Activated CD8-positive, alpha-beta T cell treated with anti-CD3 and anti-CD28 coated beads for 36 hours (primary cell): ENCODE measurements around the gene KIAA2012. TPM values are rescaled to one million over a fixed set of nuclear protein-coding genes. Genes with fewer than 3 reads are reported as not detected.

Source experiments
- ATAC-seq: fragments of 200-7000 bp; cut with Tn5 transposase; one replicate; pipeline ENCODE4 v1.10.0; 2021; ENCODE audit warnings: mild to moderate bottlenecking, moderate library complexity
- CTCF ChIA-PET: fragments of 350-600 bp; sonication (Branson Sonifier 250); formaldehyde crosslinking; loops from one replicate; lab custom pipeline; 2021; ENCODE audit warnings: antibody characterized with exemption; lab: Charles Lee
- POLR2A ChIA-PET: fragments of 350-600 bp; sonication (Branson Sonifier 250); formaldehyde crosslinking; loops from one replicate; lab custom pipeline; 2021; ENCODE audit warnings: antibody characterized with exemption; lab: Charles Lee
- DNase-seq: peaks from one replicate; pipeline ENCODE4 v3.0.0-alpha.2; 2020
- H3K27ac Mint-ChIP-seq: one replicate; pipeline ENCODE4 v1.8.0; 2021; ENCODE audit warnings: mild to moderate bottlenecking, mixed read lengths
- H3K27me3 Mint-ChIP-seq: one replicate; pipeline ENCODE4 v1.8.0; 2021; ENCODE audit warnings: mixed read lengths
- H3K36me3 Mint-ChIP-seq: one replicate; pipeline ENCODE4 v1.8.0; 2021; ENCODE audit warnings: low read depth, mixed read lengths
- H3K4me1 Mint-ChIP-seq: one replicate; pipeline ENCODE4 v1.8.0; 2021; ENCODE audit warnings: low read depth, mixed read lengths
- H3K4me3 Mint-ChIP-seq: one replicate; pipeline ENCODE4 v1.8.0; 2021; ENCODE audit warnings: mild to moderate bottlenecking, moderate library complexity, mixed read lengths
- H3K9me3 Mint-ChIP-seq: one replicate; pipeline ENCODE4 v1.8.0; 2021; ENCODE audit warnings: mixed read lengths
- CTCF ChIP-seq: fragments of 200-600 bp; IDR thresholded peaks from one replicate; pipeline ENCODE4 v1.8.0; 2022; ENCODE audit warnings: antibody characterized with exemption, mild to moderate bottlenecking
- intact Hi-C: fragments of 100-400 bp; cut with micrococcal nuclease; formaldehyde crosslinking; loops from one replicate; pipeline ENCODE4 v1.10.0; 2022
- total RNA-seq, 2 experiments: library from RNA; stranded (reverse); gene quantifications; one replicate each; pipeline ENCODE4 v1.2.3, GENCODE V29; 2021

Gene KIAA2012
- total RNA-seq, 2 experiments from 2014 or later: not detected

DNA sequence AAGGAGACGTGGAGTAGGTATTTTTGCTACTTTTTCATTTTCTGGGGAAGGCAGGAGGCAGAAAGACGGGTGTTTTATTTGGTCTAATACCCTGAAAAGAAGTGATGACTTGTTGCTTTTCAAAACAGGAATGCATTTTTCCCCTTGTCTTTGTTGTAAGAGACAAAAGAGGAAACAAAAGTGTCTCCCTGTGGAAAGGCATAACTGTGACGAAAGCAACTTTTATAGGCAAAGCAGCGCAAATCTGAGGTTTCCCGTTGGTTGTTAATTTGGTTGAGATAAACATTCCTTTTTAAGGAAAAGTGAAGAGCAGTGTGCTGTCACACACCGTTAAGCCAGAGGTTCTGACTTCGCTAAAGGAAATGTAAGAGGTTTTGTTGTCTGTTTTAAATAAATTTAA, 36.0 kb upstream of the KIAA2012 start:
- Mint-ChIP-seq H3K36me3 (no peaks in the 10 kb centered on the region), H3K27ac (no peak overlapping the region), H3K4me3 (no peak overlapping the region), H3K4me1 (peaks cover 4% of the 10 kb centered on the region), H3K27me3 (peaks cover 38% of the 10 kb centered on the region), H3K9me3 (no peaks in the 10 kb centered on the region)
- DNase-seq: no peak
- no peak for ATAC-seq
- CTCF ChIA-PET: no interaction called here
- POLR2A ChIA-PET: no interaction called here
- no peak for TF ChIP-seq CTCF
- intact Hi-C loops: no loop called here

DNA sequence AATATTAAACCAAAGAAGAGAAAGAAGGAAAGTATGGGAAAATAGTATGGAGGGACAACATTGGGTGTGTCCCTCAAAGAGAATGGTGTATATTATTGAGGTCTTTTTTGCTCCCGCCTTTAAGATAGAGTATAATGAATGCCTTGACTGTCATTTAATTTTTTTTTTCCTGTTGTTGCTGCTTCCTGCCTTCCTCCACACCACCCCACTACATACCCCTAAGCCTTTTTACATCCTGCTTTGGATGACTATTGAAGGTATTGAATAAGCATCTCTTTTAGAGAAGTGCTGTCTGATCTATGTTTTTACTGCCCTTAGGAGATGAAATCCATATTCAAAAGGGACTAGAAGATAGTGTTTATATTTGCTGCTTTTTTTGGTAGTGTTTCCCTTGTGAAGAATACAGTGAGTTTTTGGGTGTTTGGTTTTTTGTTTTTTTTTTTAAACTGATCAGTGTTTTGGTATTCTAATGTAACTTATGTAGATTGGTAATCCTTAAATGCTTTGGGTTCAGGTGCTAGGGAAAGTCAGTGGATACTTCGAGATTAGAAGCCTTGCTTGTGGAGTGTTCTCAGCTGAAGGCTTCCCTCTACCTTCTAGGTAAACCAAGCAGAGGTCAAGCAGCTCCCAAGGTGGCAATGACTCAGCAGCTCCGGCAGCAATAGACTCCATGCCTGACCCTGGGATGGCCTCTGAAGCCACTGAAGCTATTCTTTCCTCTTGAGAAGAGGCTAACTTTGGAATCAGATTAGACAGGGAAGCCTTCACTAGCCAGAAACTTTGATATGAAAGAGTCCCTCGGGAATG, 34.4 kb upstream of the KIAA2012 start:
- Mint-ChIP-seq H3K4me1 (no peaks in the 10 kb centered on the region), H3K9me3 (no peaks in the 10 kb centered on the region), H3K27ac (no peak overlapping the region), H3K4me3 (no peak overlapping the region), H3K36me3 (no peaks in the 10 kb centered on the region), H3K27me3 (peaks cover 38% of the 10 kb centered on the region)
- ATAC-seq (no peak), DNase-seq (no peak)
- ChIA-PET POLR2A (no interaction called here), CTCF (no interaction called here)
- TF ChIP-seq CTCF: no peak
- intact Hi-C loops: no loop called here

- H3K27ac Mint-ChIP-seq: no peak overlapping the region
- DNase-seq (no peak), ATAC-seq (no peak)
- ChIA-PET CTCF (no interaction called here), POLR2A (no interaction called here)
- no peak overlapping the region for H3K4me3 Mint-ChIP-seq
- no peaks in the 10 kb centered on the region for H3K36me3 Mint-ChIP-seq
- intact Hi-C loops: no loop called here
- H3K4me1 Mint-ChIP-seq: no peaks in the 10 kb centered on the region
- no peaks in the 10 kb centered on the region for H3K9me3 Mint-ChIP-seq
- peaks cover 43% of the 10 kb centered on the region for H3K27me3 Mint-ChIP-seq
- TF ChIP-seq CTCF: no peak
Observed at GRCh38 chr2:202039278-202040078, 33.6 kb upstream of the KIAA2012 start.

GRCh38 chr2:202040079-202040844, 32.8 kb upstream of the KIAA2012 start:
- DNase-seq (no peak), ATAC-seq (no peak)
- CTCF ChIA-PET: interaction anchor here (2.3 kb wide), 1 partner anchor 180 kb away, joined by 12 read pairs; no protein-coding TSS in a partner anchor
- H3K27ac Mint-ChIP-seq: no peak overlapping the region
- no peak overlapping the region for H3K4me3 Mint-ChIP-seq
- peaks cover 45% of the 10 kb centered on the region for H3K27me3 Mint-ChIP-seq
- TF ChIP-seq CTCF: no peak
- H3K4me1 Mint-ChIP-seq: no peaks in the 10 kb centered on the region
- intact Hi-C loops: no loop called here
- POLR2A ChIA-PET: no interaction called here
- no peaks in the 10 kb centered on the region for H3K36me3 Mint-ChIP-seq
- no peaks in the 10 kb centered on the region for H3K9me3 Mint-ChIP-seq
